ENCODE measurements around the gene PHF19.

GRCh38 chr9:120855827-120856670 lies 20.9 kb downstream of the PHF19 start:
- TF ChIP-seq POLR2A (IDR thresholded peaks at IDR 0.05) (no peak), CTCF (IDR thresholded peaks at IDR 0.05) (no peak), POLR2AphosphoS5 (IDR thresholded peaks at IDR 0.05) (no peak)
